HG03045 (cell line): ENCODE data around the gene AMD1.
A peak's percentile ranks its signal among the peaks of the same experiment; 100 is the strongest.

Experiments
- ATAC-seq: cut with Tn5 transposase; IDR thresholded peaks from one replicate; pipeline ENCODE4 v1.9.1; 2021; ENCODE audit warnings: mild to moderate bottlenecking, moderate library complexity; ENCODE audit not compliant: unreplicated experiment

The AMD1 gene

DNA sequence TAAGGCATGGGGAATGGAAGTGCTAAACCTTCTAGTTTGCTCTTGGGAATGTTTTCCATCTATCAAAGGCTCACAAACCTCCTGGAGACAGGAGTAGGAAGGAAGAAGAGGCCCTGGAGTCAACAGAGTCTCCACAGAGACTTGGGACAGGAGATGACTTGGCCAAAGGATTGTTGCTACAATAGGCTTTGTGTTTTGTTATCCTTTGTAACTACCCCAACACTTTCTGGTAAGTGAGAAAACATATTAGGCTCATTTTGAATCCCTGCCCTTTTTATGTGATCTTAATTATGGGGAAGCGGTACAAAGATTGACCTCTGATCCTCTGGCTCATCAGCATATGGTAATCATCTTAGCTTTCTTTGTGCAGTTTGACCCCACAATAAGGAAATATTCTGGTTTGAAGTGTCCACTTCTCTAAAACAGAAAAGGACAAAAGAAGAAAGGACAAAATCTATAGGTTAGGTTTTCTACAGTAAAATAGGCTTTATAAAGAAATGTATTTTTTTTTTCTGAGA is 59.9 kb downstream of the AMD1 start:
- ATAC-seq, result no peak

DNA sequence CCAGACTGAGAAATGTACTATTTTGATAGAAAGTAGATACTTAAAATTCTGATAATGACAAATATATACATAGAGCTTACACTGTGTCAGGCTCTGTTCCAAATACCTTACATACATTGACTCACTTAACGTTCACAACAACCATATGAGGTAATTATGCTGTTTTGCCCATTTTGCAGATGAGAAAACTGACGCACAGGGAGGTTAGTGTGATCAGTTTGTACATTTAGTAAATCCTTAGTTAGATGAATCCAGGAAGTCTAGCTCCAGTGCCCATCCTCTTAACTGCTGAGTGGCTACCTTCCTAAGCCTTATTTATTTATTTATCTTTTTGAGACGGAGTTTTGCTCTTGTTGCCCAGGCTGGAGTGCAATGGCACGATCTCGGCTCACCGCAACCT is 60.6 kb downstream of the AMD1 start:
- no peak for ATAC-seq

DNA sequence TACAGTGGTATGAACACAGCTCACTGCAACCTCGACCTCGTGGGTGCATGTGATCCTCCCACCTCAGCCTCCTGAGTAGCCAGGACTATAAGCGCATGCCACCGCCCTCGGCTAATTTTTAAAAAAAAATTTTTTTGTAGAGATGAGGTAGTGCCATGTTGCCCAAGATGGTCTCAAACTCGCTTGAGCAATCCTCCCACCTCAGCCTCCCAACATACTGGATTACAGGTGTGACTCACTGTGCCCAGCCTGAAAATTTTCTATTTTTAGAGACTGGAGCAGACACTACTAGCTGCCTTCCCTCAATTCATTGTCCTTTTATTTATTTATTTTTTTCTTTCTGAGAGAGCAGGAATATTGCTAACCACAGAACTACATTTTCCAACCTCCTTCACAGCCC is 63.6 kb downstream of the AMD1 start:
- ATAC-seq, result no peak

DNA sequence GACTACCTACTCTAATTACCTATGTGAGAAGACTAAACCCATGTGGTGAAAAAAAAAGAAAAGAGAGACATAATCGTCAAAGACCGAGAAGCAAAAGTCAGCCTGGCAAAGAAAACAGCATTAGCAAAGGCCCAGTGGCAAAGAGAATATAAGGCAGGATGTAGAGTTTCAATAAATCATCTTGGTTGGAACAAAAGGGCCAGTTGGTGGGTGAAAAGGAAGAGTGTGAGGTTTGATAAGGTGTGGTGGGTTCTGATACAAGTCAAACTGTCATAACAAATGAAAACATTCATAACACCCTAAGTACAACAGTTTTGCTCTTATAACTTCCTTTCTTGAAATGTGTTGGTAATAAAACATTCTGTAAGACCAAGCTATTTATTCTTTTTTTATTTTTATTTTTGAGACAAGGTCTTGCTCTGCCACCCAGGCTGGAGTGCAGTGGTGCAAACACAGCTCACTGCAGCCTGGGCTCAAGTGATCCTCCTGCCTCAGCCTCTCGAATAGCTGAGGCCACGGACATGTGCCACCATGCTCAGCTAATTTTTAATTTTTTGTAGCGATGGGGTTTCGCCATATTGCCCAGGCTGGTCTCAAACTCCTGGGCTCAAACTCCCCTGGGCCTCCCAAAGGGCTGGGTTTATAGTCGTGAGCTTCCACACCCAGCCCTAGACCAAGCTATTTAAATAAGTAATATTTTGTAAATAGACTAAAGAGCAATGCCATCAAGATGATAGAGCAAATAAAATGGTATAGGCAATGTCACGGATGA is 65.0 kb downstream of the AMD1 start:
- ATAC-seq, result no peak

DNA sequence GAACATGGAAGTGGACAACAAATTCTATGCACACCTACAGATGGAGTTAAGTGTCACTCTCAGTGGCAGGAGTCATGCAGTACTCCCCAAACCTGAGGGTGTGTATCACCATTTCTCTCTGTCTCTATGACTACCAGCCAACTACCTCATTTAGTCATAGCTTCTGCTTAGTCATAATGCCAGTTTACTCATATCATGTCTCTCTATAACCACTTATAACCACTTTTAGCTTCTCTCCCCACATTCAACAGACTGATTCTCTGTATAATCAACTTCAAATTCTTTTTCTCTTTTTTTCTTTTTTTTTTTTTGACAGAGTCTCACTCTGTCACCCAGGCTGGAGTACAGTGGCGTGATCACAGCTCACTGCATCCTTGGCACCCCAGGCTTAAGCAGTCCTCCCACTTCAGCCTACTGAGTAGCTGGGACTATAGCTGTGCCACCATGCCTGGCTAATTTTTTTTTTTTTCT is 70.1 kb downstream of the AMD1 start:
- peak; percentile 99 for ATAC-seq
